Natural killer cell (primary cell): ENCODE measurements around the gene FOXM1. TPM values are rescaled to one million over a fixed set of nuclear protein-coding genes. Genes with fewer than 3 reads are reported as not detected.

Experiments
- ATAC-seq, 3 donors: fragments of 150-1000 bp in 2 of 3; fragments of 200-7000 bp in 1 of 3; cut with Tn5 transposase; 1 replicate in 1 of 3; 2 replicates in 2 of 3; pipeline ENCODE4 v1.10.0; 2021; ENCODE audit warnings: mild to moderate bottlenecking in 2 of 3, moderate library complexity in 2 of 3
- DNase-seq, 2 donors: peaks; one replicate each; pipeline versions ENCODE4 v3.0.0 to v3.0.0-alpha.2; 2013 to 2021; ENCODE audit warnings: mixed read lengths in 1 of 2
- H3K27ac ChIP-seq: one replicate; pipeline ENCODE4 v1.5.1; 2013; ENCODE audit warnings: mild to moderate bottlenecking, low read length
- H3K27me3 ChIP-seq: one replicate; pipeline ENCODE4 v1.6.1; 2013; ENCODE audit warnings: low read length; ENCODE audit not compliant: control insufficient read depth, insufficient read depth
- H3K36me3 ChIP-seq: one replicate; pipeline ENCODE4 v1.6.1; 2013; ENCODE audit warnings: low read length; ENCODE audit not compliant: control insufficient read depth, insufficient read depth
- H3K4me1 ChIP-seq: one replicate; pipeline ENCODE4 v1.6.1; 2013; ENCODE audit warnings: low read length; ENCODE audit not compliant: control insufficient read depth, insufficient read depth
- H3K4me3 ChIP-seq: one replicate; pipeline ENCODE4 v1.5.1; 2013; ENCODE audit warnings: low read length
- H3K9me3 ChIP-seq: one replicate; pipeline ENCODE4 v1.6.1; 2013; ENCODE audit warnings: low read length; ENCODE audit not compliant: control insufficient read depth, insufficient read depth
- H3K27ac Mint-ChIP-seq, 2 donors: one replicate each; pipeline ENCODE4 v1.8.0; 2022; ENCODE audit warnings: mild to moderate bottlenecking in 2 of 2, mixed read lengths in 2 of 2, moderate library complexity in 1 of 2
- H3K27me3 Mint-ChIP-seq, 2 donors: one replicate each; pipeline ENCODE4 v1.8.0; 2022; ENCODE audit warnings: low read depth in 2 of 2, mixed read lengths in 2 of 2
- H3K36me3 Mint-ChIP-seq: one replicate; pipeline ENCODE4 v1.8.0; 2022; ENCODE audit warnings: mixed read lengths
- H3K4me1 Mint-ChIP-seq, 2 donors: one replicate each; pipeline ENCODE4 v1.8.0; 2022; ENCODE audit warnings: mixed read lengths in 2 of 2
- H3K4me3 Mint-ChIP-seq: one replicate; pipeline ENCODE4 v1.8.0; 2022; ENCODE audit warnings: mild to moderate bottlenecking, moderate library complexity, mixed read lengths
- H3K9me3 Mint-ChIP-seq, 2 donors: one replicate each; pipeline ENCODE4 v1.8.0; 2022; ENCODE audit warnings: mixed read lengths in 2 of 2
- CTCF ChIP-seq: fragments of 200-600 bp; IDR thresholded peaks from one replicate; pipeline ENCODE4 v1.8.0; 2022; ENCODE audit warnings: antibody characterized with exemption
- WGBS: methylation state at CpG from one replicate; pipeline ENCODE4 v1.1.7; 2013; ENCODE audit warnings: missing lambda C conversion rate; ENCODE audit not compliant: insufficient coverage; 5-methylcytosine and 5-hydroxymethylcytosine counted together
- intact Hi-C: fragments of 100-400 bp; cut with micrococcal nuclease; formaldehyde crosslinking; loops from one replicate; pipeline ENCODE4 v1.14.2; 2022
- total RNA-seq, 4 donors: library from RNA; stranded (reverse); fragments of 120-200 nt in 1 of 4; gene quantifications; one replicate each; pipeline versions ENCODE4 v1.2.3 to v1.2.4, GENCODE V29; 2013 to 2022

The FOXM1 gene, protein sequence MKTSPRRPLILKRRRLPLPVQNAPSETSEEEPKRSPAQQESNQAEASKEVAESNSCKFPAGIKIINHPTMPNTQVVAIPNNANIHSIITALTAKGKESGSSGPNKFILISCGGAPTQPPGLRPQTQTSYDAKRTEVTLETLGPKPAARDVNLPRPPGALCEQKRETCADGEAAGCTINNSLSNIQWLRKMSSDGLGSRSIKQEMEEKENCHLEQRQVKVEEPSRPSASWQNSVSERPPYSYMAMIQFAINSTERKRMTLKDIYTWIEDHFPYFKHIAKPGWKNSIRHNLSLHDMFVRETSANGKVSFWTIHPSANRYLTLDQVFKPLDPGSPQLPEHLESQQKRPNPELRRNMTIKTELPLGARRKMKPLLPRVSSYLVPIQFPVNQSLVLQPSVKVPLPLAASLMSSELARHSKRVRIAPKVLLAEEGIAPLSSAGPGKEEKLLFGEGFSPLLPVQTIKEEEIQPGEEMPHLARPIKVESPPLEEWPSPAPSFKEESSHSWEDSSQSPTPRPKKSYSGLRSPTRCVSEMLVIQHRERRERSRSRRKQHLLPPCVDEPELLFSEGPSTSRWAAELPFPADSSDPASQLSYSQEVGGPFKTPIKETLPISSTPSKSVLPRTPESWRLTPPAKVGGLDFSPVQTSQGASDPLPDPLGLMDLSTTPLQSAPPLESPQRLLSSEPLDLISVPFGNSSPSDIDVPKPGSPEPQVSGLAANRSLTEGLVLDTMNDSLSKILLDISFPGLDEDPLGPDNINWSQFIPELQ
- 1 to 10 TPM; 1.8 to 3.6 (median 2.6) TPM for total RNA-seq
- 0.41 TPM for total RNA-seq (2013)

DNA sequence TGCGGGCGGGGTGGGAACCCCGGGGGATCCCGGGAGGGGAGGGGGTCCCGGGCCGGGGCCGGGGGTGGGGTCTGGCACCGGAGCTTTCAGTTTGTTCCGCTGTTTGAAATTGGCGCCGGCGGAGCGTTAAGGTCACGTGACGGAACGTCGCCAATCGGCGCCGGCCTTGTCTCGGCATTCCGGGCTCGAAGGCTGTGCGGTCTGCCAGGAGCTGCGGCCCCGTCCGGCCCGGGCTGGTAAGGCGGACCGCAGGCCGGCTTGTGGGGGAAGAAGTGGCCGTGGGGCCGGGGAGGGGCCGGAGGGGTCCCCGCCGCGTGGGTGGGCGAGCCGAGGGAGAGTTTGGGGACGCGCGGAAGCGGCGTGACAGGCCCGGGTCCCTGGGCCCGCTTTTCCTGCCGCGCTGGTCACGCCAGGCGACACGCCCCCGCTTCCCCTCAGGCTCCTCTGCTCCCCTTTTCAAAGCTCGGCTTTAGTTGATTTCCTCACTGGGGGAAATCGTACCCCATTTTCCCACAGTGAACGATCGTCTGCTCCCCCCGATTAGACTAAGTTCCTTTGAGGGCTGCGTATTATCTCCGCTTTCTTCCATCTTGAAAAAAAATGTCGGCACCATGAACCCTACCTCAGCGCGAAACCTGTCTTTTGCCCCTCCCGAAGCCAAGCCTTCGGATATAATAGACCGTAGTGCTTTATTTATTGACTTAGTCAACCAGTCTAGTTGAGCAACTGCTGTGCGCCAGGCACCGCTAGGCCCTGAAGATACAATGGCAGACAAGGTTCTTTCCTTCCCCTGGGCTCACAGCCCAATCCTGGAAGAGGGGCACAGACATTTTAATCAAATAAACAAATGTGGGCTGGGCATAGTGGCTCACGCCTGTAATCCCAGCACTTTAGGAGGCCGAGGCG, at the start of gene FOXM1, which contains the start of gene RHNO1:
Gene FOXM1, minus strand, starts transcription at position 128 of the 906 bp plus-strand sequence. CDS start 2,696 bp downstream, outside the sequence.
Gene RHNO1, plus strand, starts transcription at position 177 of the 906 bp plus-strand sequence. CDS start 8,144 bp downstream, outside the sequence.
- Mint-ChIP-seq H3K27ac (peak within 1 kb of the TSS; percentile 95 to 98), H3K27me3 (no peaks in the 10 kb centered on the region), H3K36me3 (no peaks in the 10 kb centered on the region), H3K4me3 (peak within 1 kb of the TSS; percentile 98), H3K4me1 (peaks cover 21 to 27% of the 10 kb centered on the region in 2 donors), H3K9me3 (no peaks in the 10 kb centered on the region)
- DNase-seq (peak; percentile 91 to 93), ATAC-seq (peak; percentile 85 to 91 (median 88))
- TF ChIP-seq CTCF, result no peak
- Histone ChIP-seq H3K4me1 (peaks cover 18% of the 10 kb centered on the region), H3K36me3 (no peaks in the 10 kb centered on the region), H3K27me3 (no peaks in the 10 kb centered on the region), H3K4me3 (peak within 1 kb of the TSS; percentile 94), H3K9me3 (no peaks in the 10 kb centered on the region), H3K27ac (peak within 1 kb of the TSS; percentile 91)
- intact Hi-C loops, result loop anchor here (1.0 to 2.0 kb wide), 2 partner anchors 14 to 65 kb away; partner anchors contain the start of genes ITFG2 and TULP3
- WGBS, result under 1% methylated on average over 70 of the region's 70 CpGs

DNA sequence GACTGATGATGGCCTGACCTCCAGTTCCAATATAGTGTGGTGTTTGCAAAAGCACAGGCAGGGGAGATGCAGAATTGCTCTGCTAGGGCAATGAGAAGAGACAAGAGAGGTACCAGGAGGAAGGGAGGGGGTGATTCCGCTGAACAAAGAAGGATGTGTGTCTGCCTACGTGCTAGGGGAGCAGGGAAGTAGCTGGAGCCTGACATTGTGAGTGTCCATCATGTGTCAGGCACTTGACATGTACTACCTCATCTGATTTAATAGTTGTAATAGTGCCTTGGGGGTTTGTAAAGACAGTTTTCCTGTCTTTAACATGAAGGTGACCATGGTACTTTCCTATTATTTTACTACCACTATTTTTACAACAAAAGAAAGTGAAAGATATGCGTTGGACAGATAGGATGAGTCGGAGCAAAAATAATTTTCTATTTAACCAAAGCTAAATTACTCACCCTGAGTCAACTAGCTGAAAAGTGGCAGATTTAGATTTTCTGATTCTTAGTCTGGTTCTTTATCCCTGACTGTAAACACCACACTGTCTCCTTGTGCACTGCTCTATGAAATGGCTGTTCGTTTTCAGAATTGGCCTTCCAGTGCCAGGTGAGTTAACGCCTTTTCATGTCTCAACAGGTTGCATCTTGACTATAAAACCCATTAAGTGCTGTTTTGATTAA, 48.5 kb upstream of the FOXM1 start:
- Mint-ChIP-seq H3K4me1 (no peaks in the 10 kb centered on the region), H3K9me3 (no peaks in the 10 kb centered on the region), H3K27me3 (no peaks in the 10 kb centered on the region), H3K27ac (no peak overlapping the region), H3K36me3 (no peaks in the 10 kb centered on the region), H3K4me3 (no peak overlapping the region)
- no peaks in the 10 kb centered on the region for H3K9me3 ChIP-seq
- no peak overlapping the region for H3K27ac ChIP-seq
- DNase-seq, result no peak
- 89% methylated on average over 6 of the region's 6 CpGs for WGBS
- no peak for ATAC-seq
- intact Hi-C loops, result no loop called here
- H3K4me3 ChIP-seq, result no peak overlapping the region
- H3K36me3 ChIP-seq, result peaks cover 9% of the 10 kb centered on the region
- no peaks in the 10 kb centered on the region for H3K4me1 ChIP-seq
- H3K27me3 ChIP-seq, result no peaks in the 10 kb centered on the region
- no peak for TF ChIP-seq CTCF

DNA sequence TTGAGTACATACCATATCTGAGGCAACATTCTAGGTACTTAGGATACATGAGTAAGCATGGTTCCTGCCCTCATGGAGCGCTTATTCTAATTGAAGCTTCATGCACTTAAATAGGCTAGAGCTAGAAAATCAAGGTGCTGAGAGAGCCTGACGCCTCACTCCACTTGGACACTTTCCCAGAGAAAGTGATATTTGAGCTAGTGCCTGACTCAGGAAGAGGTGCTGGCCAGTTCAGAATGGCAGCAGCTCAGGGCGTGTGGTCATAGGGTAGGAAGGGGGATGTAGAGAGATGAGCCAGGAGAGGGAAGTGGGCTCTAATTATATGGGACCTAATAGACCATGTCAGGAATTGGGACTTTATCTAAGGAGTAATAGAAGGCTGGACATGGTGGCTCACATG, 47.0 kb upstream of the FOXM1 start:
- H3K27me3 Mint-ChIP-seq, result no peaks in the 10 kb centered on the region
- H3K4me3 Mint-ChIP-seq, result no peak overlapping the region
- no peaks in the 10 kb centered on the region for H3K9me3 Mint-ChIP-seq
- no peaks in the 10 kb centered on the region for H3K9me3 ChIP-seq
- WGBS, result 99% methylated on average over 3 of the region's 3 CpGs
- H3K36me3 Mint-ChIP-seq, result no peaks in the 10 kb centered on the region
- no peaks in the 10 kb centered on the region for H3K4me1 Mint-ChIP-seq
- H3K36me3 ChIP-seq, result peaks cover 7% of the 10 kb centered on the region
- no peaks in the 10 kb centered on the region for H3K4me1 ChIP-seq
- H3K27ac Mint-ChIP-seq, result no peak overlapping the region
- H3K27ac ChIP-seq, result no peak overlapping the region
- ATAC-seq (no peak), DNase-seq (no peak)
- no peak for TF ChIP-seq CTCF
- no peak overlapping the region for H3K4me3 ChIP-seq
- intact Hi-C loops, result no loop called here
- H3K27me3 ChIP-seq, result no peaks in the 10 kb centered on the region
